SKM-1 (cell line): ENCODE results near the gene MROH9.
"Not testable (repeated sequence)": the region's sequence is repeated elsewhere in the genome, so short reads cannot be mapped to it uniquely, and the experiment has no call there.

Source experiments
- DNase-seq: peaks from one replicate; lab custom pipeline; 2025; ENCODE audit not compliant: unreplicated experiment; lab: John Stamatoyannopoulos, UW

Gene MROH9, protein sequence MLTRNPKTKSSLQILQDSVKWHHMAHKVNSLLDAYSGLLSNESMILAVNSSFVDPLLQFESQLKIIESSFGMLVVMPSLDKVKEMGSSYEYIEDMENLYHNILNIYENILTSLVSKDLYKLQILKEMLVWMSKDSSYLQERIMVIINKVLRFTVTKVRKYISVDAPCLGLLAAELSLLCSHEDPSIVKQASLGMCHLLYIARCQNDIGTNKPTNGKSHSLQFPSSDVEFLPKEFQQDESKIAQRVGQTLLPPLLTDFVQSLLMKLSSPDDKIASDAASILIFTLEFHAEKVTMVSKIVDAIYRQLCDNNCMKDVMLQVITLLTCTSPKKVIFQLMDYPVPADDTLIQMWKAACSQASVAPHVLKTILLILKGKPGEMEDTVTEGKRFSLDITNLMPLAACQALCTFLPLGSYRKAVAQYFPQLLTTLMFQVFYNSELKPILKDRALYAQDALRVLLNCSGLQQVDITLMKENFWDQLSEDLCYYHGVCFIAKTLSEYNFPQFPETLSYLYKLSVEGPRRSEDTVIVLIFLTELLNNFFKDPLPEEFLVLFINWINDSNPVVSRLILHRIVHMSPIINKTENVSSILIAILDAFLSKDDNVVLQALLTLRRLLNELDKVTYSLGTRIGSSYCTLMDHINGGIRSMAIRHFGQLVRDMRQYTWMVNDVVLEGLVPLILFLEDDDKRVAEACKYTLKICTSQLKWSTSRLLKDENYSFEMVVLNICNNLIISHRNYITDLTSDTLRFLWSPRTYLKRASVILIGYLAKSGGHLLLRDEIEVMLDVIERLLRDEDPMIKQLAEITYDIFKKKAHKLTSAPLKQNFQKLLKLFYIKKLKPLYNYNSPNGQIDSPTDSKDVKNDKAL

DNA sequence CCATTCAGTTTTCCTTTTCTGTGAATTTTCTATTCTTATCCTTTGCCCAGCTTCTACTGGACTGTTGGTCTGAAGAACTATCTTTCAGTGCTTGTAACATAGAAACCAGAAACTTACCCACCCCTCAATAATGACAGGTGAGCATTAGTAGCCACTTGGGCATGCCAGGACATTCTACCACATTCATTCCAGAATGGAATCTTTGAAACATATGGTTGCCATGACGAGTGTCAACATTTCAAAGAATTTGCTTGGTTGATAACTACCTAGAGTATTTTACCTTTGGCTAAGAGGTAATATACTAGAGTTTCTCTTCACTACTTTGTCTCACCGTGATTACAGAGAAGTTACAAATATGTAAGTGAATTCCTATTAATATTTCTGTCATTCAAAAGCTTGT, at the start of gene MROH9:
TSS of gene MROH9 (plus strand) at position 304 of the 400 bp plus-strand sequence. CDS start 10,023 bp downstream, outside the sequence.
- no peak for DNase-seq

DNA sequence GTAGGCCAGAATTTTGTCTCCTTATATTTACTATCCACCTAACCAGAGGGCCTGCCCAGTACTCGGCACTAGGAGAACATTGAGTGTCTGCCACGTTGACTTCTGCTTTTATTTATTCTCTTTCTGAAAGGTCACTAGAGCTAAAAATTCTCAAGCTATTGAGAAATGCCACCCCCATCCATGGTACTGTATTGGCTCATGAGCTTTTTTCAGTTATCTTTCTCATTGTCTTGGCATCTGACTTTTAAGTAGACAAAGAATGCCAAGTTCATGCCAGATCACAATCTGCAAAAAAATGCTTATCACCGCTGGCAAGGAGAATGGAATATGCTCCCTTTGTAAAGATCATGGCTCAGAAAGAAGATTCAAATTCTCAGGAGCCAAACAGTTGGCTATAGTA, 49.8 kb upstream of the MROH9 start:
- DNase-seq: peak; percentile 17

DNA sequence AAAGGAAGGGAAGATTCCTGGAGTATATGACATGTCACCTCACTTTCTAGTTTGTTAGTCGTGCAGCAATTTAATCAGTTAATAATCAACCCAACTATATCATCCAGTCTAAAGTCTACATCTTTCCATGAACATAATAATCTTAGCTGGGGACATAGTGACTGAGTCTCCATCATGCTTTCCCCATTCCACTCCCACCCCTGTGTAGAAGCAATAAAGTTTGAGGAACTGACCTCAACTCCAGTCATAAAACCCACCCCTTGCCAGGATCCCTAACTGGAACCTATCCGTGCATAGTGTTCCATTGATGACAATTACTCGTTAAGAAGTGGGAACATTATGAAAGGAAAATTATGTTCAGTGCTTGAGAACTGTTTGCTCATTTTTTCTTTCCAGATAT, 48.9 kb upstream of the MROH9 start:
- DNase-seq: no peak

DNA sequence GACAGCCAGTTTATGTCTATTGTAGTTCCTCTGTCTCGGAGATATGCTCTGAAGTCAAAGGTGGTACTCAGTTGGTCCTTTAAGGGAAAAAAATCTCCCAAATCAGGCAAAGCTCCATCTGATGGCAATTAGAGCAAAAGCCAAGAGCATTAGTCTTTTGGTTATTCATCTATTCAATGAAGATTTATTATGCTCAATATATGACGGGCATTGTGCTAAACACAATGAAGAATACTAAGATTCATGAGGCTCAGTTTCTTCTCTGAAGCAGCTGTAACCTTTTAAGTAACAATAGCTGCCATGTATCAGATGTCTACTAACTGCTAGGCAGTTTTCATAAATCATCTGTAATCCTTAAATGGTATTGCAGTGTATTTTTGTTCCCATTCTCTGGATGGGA, 47.6 kb upstream of the MROH9 start:
- DNase-seq: no peak

- no peak for DNase-seq
Measured at GRCh38 chr1:170891872-170892271, 43.5 kb upstream of the MROH9 start.

DNA sequence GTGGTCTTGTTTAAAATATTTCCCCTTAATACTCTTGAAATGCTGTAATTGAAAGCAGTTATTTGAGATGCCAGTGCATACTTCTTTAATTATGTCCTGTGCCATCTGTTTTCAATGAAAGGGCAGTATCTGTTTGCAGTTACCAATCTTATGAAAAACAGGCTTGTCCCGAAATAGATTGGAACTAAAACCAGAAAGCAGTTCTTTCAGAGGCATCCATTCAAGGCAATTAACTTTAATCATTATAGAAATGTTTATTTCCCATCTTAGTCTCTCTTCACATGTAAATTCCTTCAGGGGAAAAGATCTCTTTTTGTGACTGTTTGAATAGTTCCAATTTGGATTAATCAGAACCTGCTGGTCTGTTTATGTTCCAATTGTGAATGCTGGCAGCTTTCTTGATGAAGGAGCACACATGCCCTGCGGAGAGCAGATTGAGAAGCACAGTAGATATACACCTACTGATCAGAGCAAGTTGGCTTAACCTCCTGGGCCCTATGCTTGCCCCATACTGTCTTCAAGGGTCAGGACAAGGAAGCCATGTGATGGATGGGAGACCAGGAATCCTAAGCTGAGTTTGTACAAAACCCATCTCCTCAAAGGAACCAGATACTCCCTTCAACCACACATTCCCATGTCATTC, 41.6 kb upstream of the MROH9 start:
- DNase-seq: no peak

- no peak for DNase-seq
Measured at GRCh38 chr1:170903961-170904360, 31.4 kb upstream of the MROH9 start.

DNA sequence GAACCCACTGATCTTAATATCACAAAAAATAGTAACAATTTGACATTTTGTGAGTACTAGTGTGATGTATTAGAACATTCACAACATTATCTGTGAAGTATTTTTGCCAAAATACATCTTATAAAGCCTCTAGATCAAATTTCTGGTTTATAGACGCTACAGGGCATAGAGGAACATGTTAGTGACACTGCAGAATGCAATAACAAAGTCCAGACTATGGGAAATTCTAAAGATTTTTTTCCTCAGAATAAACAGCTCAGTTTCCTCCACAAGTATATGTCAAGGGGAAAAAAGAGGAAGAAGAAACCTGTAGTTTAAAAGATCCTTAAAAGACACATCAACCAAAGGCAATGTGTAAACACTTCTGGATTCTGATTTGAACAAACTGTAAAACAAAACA, 26.4 kb upstream of the MROH9 start:
- no peak for DNase-seq

GRCh38 chr1:170910273-170910672, 25.1 kb upstream of the MROH9 start:
- DNase-seq: no peak

DNA sequence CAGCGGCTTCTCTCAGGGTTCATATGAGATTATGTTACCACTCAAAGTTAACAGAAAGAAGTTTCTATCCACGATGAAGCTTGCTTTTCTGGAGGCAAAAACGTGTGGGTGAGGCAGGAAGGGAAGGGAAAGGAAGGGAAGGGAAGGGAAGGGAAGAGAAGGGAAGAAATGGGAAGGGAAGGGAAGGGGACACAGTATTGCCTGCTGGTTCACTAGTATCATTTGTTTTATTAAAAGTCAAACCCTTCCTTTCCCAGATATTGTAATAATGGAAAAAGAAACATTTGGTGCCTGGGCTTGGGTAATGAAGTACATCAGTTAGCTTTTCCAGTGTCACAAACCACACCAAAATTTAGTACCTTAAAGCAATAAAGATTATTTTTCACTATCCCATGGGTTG, 18.0 kb upstream of the MROH9 start:
- no peak for DNase-seq

DNA sequence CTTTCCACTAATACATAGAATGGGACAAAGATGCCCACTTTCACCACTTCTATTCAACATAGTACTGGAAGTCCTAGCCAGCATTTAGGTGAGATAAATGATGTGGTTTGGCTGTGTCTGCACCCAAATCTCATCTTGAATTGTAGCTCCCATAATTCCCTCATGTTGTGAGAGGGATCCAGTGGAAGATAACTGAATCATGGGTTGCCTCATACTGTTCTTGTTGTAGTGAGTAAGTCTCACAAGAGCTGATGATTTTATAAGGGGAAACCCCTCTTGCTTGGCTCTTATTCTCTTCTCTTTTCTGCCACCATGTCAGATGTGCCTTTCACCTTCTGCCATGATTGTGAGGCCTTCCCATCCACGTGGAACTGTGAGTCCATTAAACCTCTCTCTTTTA, 10.7 kb upstream of the MROH9 start:
- not testable (repeated sequence) for DNase-seq

DNA sequence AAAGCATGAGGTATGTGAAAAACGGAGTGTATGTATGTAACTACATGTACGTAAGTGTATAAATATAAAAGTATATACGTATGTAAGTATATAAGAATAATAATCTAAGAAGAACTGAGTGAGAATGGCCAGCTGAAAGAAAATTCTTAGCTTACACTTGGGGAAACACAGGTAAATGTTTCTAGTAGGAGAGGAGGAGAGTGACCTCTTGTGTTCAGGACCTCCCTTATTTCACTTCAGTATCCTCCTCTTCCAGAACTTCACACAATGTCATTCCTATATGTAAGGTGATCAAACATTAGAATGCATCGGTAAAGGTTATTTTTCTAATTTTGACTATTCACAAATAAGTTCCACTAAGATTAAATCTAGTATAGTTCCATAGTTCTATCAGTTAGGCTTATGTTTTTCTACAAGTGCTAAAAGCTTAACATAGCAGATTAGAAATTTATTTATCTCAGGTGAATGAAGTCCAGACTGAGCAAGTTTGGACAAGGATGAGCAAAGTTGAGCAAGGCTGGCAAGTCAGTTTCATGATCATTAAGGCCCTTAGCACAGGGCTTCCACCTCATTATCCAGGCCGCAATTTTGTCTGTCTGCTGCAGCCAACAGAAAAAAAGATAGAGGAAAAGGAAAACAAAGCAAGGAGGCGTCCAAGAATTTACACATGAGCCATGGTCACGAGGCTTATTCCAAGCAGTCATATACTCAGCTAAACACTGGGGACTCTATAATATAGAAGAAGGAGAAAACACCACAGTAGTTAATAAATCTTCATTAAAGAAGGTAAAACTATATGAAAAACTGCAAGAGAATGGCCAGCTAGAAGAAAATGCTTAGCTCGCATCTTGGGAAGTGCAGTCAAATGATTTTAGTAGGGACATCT, 7.1 kb upstream of the MROH9 start:
- no peak for DNase-seq

GRCh38 chr1:170929412-170929834, 5.9 kb upstream of the MROH9 start:
- no peak for DNase-seq

GRCh38 chr1:170929835-170930554, 5.3 kb upstream of the MROH9 start:
- peak; percentile 63 for DNase-seq

DNA sequence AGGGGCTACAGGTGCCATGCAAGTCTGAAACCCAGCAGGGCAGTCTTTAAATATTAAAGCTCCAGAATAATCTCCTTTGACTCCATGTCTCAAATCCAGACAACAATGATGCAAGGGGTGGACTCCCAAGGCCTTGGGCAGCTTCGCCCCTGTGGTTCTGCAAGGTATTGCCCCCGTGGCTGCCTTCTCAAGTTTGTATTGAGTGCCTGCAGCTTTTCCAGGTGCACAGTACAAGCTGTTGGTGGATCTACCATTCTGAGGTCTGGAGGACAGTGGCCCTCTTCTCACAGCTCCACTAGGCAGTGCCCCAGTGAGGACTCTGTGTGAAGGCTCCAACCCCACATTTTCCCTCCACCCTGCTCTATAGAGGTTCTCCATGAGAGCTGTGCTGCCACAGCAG, 3.7 kb upstream of the MROH9 start:
- DNase-seq: no peak

DNA sequence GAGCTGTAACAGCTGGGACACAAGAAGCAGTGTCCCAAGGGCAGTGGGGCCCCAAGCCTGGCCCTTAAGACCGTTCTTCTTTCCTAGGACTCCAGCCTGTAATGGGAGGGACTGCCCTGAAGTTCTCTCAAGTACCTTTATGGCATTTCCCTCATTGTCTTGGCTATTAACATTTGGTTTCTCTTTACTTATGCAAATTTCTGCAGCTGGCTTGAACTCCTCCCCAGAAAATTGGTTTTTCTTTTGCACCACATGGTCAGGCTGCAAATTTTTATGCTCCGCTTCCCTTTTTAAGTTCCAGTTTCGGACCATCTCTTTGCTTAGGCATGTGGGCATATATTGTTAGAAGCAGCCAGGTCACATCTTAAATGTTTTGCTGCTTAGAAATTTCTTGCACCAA, 3.1 kb upstream of the MROH9 start:
- DNase-seq: no peak

DNA sequence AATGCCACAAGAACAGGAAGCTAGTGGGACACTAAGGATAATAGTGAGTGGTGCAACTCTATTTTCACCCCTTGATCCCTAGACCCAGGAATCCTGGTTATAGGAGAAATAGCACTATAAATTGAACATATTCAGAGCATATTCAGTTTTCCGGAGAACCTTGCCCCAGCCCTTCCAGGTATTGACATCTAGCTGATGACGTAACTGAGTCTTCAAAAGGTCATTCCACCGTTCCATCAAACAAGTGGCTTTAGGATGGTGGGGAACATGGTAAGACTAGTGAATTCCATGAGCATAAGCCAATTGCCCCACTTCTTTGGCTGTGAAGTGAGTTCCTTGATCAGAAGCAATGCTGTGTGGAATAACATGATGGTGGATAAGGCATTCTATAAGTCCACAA, 2.9 kb downstream of the MROH9 start:
- no peak for DNase-seq

DNA sequence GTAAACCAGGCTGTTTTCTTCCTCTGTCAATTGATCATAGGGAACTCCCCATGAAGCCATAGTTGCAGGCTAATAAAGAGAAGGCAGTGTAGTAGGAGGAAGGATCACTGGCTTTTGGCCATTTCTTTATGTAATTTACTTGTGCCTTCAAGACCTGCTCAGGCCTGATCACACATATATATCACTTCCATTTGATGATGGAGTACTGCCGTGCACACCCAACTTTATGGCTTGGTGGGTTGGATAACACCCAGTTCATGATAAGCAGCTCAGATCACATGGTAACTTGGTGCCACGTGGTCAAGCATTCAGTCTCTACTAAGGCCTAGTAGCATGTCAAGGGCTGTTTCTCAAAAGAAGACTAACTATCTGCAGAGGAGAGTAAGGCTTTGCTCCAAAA, 4.1 kb downstream of the MROH9 start:
- DNase-seq: no peak

DNA sequence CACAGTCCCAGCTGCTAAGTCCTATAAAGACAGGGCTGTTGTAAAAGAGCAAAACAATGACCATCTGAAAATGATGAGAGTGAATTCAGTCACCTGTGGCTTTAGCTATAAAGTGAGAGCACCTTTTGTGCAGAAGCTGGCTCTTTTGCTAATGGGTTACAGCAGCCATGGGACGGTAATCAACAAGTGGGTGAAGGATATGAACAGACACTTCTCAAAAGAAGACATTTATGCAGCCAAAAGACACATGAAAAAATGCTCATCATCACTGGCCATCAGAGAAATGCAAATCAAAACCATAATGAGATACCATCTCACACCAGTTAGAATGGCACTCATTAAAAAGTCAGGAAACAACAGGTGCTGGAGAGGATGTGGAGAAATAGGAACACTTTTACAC, 16.4 kb downstream of the MROH9 start:
- DNase-seq: not testable (repeated sequence)

GRCh38 chr1:170959385-170959784, 24.1 kb downstream of the MROH9 start:
- no peak for DNase-seq
